Bronchial epithelial cell (primary cell): Measurements from ENCODE around the gene RND1. TPM values are rescaled to one million over a fixed set of nuclear protein-coding genes. Genes with fewer than 3 reads are reported as not detected.
A peak's percentile ranks its signal among the peaks of the same experiment; 100 is the strongest.

Experiments
- DNase-seq: peaks from one replicate; pipeline ENCODE4 v3.0.0-alpha.2; 2010; ENCODE audit warnings: low read depth
- FAIRE-seq: peaks from 2 replicates; lab custom pipeline; 2011; peaks lifted over from hg19 to GRCh38; lab: Jason Lieb, UNC
- H3K27me3 ChIP-seq: 2 replicates; pipeline ENCODE4 v1.5.1; 2011; ENCODE audit warnings: low read length; ENCODE audit not compliant: control insufficient read depth, insufficient read depth
- H3K36me3 ChIP-seq: 2 replicates; pipeline ENCODE4 v1.5.1; 2011; ENCODE audit warnings: low read length; ENCODE audit not compliant: control insufficient read depth, insufficient read depth
- H3K4me3 ChIP-seq: 2 replicates; pipeline ENCODE4 v1.5.1; 2011; ENCODE audit warnings: mild to moderate bottlenecking, low read depth, low read length, control low read depth
- CTCF ChIP-seq: IDR thresholded peaks from 2 replicates; pipeline ENCODE4 v1.5.1; 2011; ENCODE audit warnings: mild to moderate bottlenecking, moderate library complexity, low read length, control low read depth, inconsistent platforms; ENCODE audit not compliant: insufficient read depth, severe bottlenecking
- total RNA-seq: library from RNA; depleted of rRNA; stranded (reverse); fragments of >200 nt; gene quantifications from 2 replicates; pipeline ENCODE4 v1.2.1, GENCODE V29; 2014

RND1 gene
- total RNA-seq, 1 donor from 2014 or later, result 2.9 TPM

- H3K27me3 ChIP-seq, result no peaks in the 10 kb centered on the region
- no peaks in the 10 kb centered on the region for H3K36me3 ChIP-seq
- DNase-seq (peak; percentile 52), FAIRE-seq (no peak)
- no peak overlapping the region for H3K4me3 ChIP-seq
- no peak for TF ChIP-seq CTCF
These were observed 35.6 kb upstream of the RND1 start for GRCh38 chr12:48901278-48901677.

GRCh38 chr12:48899651-48900050 is 34.0 kb upstream of the RND1 start:
- FAIRE-seq (no peak), DNase-seq (no peak)
- Histone ChIP-seq H3K36me3 (no peaks in the 10 kb centered on the region), H3K27me3 (no peaks in the 10 kb centered on the region), H3K4me3 (no peak overlapping the region)
- TF ChIP-seq CTCF, result no peak

GRCh38 chr12:48894271-48894670 is 28.6 kb upstream of the RND1 start:
- DNase-seq (no peak), FAIRE-seq (no peak)
- Histone ChIP-seq H3K27me3 (peaks cover 6% of the 10 kb centered on the region), H3K36me3 (no peaks in the 10 kb centered on the region), H3K4me3 (no peak overlapping the region)
- no peak for TF ChIP-seq CTCF

- FAIRE-seq, result no peak
- H3K27me3 ChIP-seq, result peaks cover 6% of the 10 kb centered on the region
- H3K4me3 ChIP-seq, result no peak overlapping the region
- peak; percentile 96 for TF ChIP-seq CTCF
- peak; percentile 49 for DNase-seq
- no peaks in the 10 kb centered on the region for H3K36me3 ChIP-seq
These were observed 25.2 kb upstream of the RND1 start for GRCh38 chr12:48890657-48891418.

- no peak overlapping the region for H3K4me3 ChIP-seq
- DNase-seq (no peak), FAIRE-seq (no peak)
- TF ChIP-seq CTCF, result no peak
- H3K27me3 ChIP-seq, result peaks cover 6% of the 10 kb centered on the region
- no peaks in the 10 kb centered on the region for H3K36me3 ChIP-seq
These were observed 24.0 kb upstream of the RND1 start for GRCh38 chr12:48889679-48890078.
